ENCODE measurements around the gene FARP2. TPM values are rescaled to one million over a fixed set of nuclear protein-coding genes. Genes with fewer than 3 reads are reported as not detected.

Gene FARP2
- total and polyA plus RNA-seq, 2 of the 13 experiments (the other 11 are each of a cell fraction or from before 2014, with no cell fraction given): 28.0 to 45.4 TPM

GRCh38 chr2:241479026-241479898, 123.2 kb downstream of the FARP2 start (continued):
- TF ChIP-seq AHDC1 (CRISPR knock-in tag; IDR thresholded peaks at IDR 0.05; ENCODE audit: borderline replicate concordance): no peak
- no peak for TF ChIP-seq TRIM24 (CRISPR knock-in tag; IDR thresholded peaks at IDR 0.05)
- TF ChIP-seq ZNF768 (CRISPR knock-in tag; IDR thresholded peaks at IDR 0.05): peak; percentile 48; the same call in 1 of the 2 replicates
- TF ChIP-seq ZFP36L2 (CRISPR knock-in tag; IDR thresholded peaks at IDR 0.05): no peak
- TF ChIP-seq CBX5 (CRISPR knock-in tag; IDR thresholded peaks at IDR 0.05; ENCODE audit: borderline replicate concordance): no peak; the same call in 1 of the 2 replicates
- TF ChIP-seq ZNF24 (IDR thresholded peaks at IDR 0.05): no peak
- TF ChIP-seq ZNF7 (CRISPR knock-in tag; IDR thresholded peaks at IDR 0.05): no peak
- TF ChIP-seq BRCA1 (CRISPR knock-in tag; IDR thresholded peaks at IDR 0.05): no peak
- 0 out of 2 replicates have a peak, but pooled peaks have one; percentile 2 for TF ChIP-seq ZBTB7B (CRISPR knock-in tag; IDR thresholded peaks at IDR 0.05)
- no peak for TF ChIP-seq IRF1 (CRISPR knock-in tag; IDR thresholded peaks at IDR 0.05; ENCODE audit: low read depth)
- 0 out of 2 replicates have a peak, but pooled peaks have one; percentile 16 for TF ChIP-seq IRF2 (CRISPR knock-in tag; IDR thresholded peaks at IDR 0.05)
- TF ChIP-seq FOXK2 (IDR thresholded peaks at IDR 0.05): no peak
- TF ChIP-seq GATAD2A (CRISPR knock-in tag; IDR thresholded peaks at IDR 0.05): peak; percentile 57
- TF ChIP-seq ZNF318 (CRISPR knock-in tag; IDR thresholded peaks at IDR 0.05): no peak
- TF ChIP-seq NFRKB (IDR thresholded peaks at IDR 0.05): no peak
- peak; percentile 39; the same call in 1 of the 2 replicates for TF ChIP-seq CEBPB (IDR thresholded peaks at IDR 0.05; ENCODE audit: borderline replicate concordance, low read depth, low read length)

Data from HepG2 (cell line).